ENCODE measurements around the gene TFDP1. TPM values are rescaled to one million over a fixed set of nuclear protein-coding genes. Genes with fewer than 3 reads are reported as not detected.

The TFDP1 gene
- total RNA-seq, 4 donors from 2014 or later, result 30.7 to 42.2 (median 32.1) TPM

DNA sequence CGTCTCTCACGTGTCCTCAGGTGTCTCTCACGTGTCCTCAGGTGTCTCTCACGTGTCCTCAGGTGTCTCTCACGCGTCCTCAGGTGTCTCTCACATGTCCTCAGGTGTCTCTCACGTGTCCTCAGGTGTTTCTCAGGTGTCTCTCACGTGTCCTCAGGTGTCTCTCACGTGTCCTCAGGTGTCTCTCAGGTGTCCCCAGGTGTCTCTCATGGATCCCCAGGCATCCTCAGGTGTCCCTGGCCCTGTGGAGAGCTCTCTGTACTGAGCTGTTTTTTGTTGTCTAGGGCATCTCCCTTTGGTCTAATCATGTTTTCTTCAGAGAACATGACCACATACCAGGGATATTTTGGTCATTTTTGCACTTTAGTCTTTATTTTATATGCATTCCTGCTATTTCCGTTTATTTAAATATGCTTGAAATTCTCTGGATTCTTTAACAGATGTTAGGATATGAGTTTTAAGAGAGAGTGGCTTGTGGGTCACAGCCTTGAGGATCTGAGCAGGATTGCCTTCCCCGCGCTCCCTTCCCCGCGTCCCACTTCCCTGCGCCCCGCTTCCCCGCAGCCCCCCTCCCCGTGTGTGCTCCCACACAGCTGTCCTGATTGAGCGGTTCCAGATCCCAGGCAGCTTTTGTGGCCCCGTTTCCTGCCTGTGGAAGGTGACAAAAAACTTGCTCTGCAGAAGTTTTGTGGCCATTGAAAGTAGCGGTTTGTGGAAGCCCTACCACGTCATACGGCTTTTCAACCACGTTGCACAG is 41.6 kb downstream of the TFDP1 start:
- 83% methylated on average over 24 of the region's 24 CpGs for WGBS
- Histone ChIP-seq H3K27me3 (no peaks in the 10 kb centered on the region), H3K4me3 (no peak overlapping the region), H3K27ac (replicated peaks in 1 of 4) (no peak overlapping the region), H3K9me3 (no peaks in the 10 kb centered on the region), H3K36me3 (peaks cover 0 to 42% (median 29%) of the 10 kb centered on the region in 4 donors), H3K4me1 (no peaks in the 10 kb centered on the region)
- no peak for DNase-seq (ENCODE audit: extremely low spot score)
- intact Hi-C loops (cut with DNase I), result no loop called here
- TF ChIP-seq, protein P1, sequence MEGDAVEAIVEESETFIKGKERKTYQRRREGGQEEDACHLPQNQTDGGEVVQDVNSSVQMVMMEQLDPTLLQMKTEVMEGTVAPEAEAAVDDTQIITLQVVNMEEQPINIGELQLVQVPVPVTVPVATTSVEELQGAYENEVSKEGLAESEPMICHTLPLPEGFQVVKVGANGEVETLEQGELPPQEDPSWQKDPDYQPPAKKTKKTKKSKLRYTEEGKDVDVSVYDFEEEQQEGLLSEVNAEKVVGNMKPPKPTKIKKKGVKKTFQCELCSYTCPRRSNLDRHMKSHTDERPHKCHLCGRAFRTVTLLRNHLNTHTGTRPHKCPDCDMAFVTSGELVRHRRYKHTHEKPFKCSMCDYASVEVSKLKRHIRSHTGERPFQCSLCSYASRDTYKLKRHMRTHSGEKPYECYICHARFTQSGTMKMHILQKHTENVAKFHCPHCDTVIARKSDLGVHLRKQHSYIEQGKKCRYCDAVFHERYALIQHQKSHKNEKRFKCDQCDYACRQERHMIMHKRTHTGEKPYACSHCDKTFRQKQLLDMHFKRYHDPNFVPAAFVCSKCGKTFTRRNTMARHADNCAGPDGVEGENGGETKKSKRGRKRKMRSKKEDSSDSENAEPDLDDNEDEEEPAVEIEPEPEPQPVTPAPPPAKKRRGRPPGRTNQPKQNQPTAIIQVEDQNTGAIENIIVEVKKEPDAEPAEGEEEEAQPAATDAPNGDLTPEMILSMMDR (IDR thresholded peaks at IDR 0.05), result no peak
- TF ChIP-seq POLR2AphosphoS5 (IDR thresholded peaks at IDR 0.05), result no peak
- no peak for TF ChIP-seq POLR2A (IDR thresholded peaks at IDR 0.05; ENCODE audit: low read depth)
- TF ChIP-seq EP300 (IDR thresholded peaks at IDR 0.05), result no peak

DNA sequence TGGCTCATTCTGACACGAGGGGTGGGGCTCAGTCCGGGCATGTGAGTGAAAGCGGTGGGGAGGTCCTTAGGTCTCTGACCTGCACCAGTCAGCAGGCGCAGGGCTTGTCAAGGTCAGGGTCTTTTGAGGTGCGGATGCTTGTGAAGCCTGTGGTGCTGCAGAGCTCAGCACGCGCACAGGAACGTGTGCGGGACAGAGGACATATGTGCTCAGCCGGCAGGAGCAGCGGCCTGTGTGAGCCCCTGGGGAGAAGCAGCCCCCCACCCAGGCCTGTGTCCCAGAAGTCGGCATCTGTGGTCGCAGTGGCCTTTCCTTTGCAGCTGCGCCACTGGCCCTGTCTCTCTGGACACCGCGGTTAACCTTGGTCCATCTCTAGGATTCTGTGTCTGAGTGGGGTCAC is 42.6 kb downstream of the TFDP1 start:
- no peak for DNase-seq (ENCODE audit: extremely low spot score)
- Histone ChIP-seq H3K4me1 (no peaks in the 10 kb centered on the region), H3K36me3 (peaks cover 0 to 52% (median 37%) of the 10 kb centered on the region in 4 donors), H3K4me3 (no peak overlapping the region), H3K27me3 (no peaks in the 10 kb centered on the region), H3K27ac (replicated peaks in 1 of 4) (no peak overlapping the region), H3K9me3 (no peaks in the 10 kb centered on the region)
- TF ChIP-seq POLR2A (IDR thresholded peaks at IDR 0.05; ENCODE audit: low read depth) (no peak), EP300 (IDR thresholded peaks at IDR 0.05) (no peak), POLR2AphosphoS5 (IDR thresholded peaks at IDR 0.05) (no peak)
- TF ChIP-seq, protein P1 (IDR thresholded peaks at IDR 0.05), result no peak
- intact Hi-C loops (cut with DNase I), result no loop called here
- WGBS, result 91% methylated on average over 12 of the region's 16 CpGs

DNA sequence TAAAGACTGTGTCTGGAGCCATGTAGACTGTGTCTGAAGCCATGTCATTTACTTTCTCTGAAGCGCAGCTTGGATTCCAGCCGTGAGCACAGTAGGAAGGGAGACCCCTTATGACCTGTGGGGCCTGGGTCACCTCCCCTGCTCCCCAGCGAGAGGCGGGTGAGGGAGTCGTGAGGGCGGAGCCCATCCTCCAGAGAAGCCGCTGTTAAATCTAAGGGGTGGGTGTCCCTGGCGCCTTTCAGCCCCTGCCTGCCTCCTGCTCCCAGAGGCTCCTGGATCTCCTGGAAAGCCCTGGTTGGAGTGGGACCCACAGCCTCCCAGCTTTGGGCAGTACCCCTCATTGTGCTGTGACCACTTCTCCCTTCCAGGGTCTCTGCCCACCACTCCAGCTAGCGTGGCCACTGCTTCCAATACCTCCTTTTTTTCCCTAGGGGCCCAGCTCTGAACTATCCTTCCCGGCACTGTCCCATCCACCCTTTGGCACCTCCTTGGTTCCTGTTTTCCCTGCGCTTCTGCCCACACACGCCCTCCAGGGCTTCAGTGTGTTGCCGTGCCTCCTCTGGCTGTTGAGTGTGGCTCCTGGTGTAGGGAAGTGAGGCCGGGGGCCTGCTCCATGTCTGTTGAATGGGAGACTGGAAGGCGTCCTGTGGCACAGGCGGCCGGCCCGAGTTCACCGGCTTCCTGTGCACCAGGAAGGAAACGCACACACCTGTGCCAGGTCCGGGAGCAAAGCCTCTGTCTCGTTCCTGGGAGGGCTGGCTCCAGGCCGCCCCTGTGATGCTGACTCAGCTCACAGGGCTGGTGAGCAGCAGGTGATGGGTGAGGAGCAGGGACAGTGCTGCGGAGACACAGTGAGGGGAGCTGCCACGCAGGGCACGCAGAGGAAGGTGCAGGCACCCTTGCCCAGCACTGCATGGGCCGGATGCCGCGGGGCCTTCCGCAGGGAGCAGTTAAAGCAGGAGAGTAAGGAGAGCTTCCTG is 44.0 kb downstream of the TFDP1 start:
- intact Hi-C loops (cut with DNase I), result no loop called here
- Histone ChIP-seq H3K27ac (replicated peaks in 1 of 4) (no peak overlapping the region), H3K27me3 (no peaks in the 10 kb centered on the region), H3K4me3 (no peak overlapping the region), H3K4me1 (no peaks in the 10 kb centered on the region), H3K9me3 (no peaks in the 10 kb centered on the region), H3K36me3 (peaks cover 4 to 56% (median 36%) of the 10 kb centered on the region in 4 donors)
- 83% methylated on average over 29 of the region's 30 CpGs for WGBS
- no peak for DNase-seq (ENCODE audit: extremely low spot score)
- TF ChIP-seq POLR2A (IDR thresholded peaks at IDR 0.05; ENCODE audit: low read depth) (no peak), EP300 (IDR thresholded peaks at IDR 0.05) (no peak), POLR2AphosphoS5 (IDR thresholded peaks at IDR 0.05) (no peak)
- TF ChIP-seq, protein P1 (IDR thresholded peaks at IDR 0.05), result no peak

DNA sequence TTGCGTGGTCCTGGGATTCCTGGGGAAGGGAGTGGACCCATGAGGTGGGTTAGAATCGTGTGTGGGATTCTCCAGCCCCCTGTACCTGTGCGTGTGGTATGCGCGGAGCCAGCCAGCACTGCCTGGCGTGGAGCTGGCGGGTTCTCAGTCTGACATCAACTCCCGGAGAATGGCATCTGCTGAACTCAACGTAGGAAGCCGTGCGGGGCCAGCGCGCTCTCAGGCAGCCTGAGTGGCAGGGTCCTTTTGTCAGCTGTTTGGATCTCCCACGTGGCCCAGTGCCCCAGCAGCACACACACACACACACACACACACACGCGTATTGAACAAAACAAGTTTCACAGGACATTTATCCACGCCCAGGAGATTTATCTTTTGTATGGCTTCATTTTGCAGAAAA is 45.3 kb downstream of the TFDP1 start:
- whole genome bisulfite sequencing, result 92% methylated on average over 8 of the region's 17 CpGs
- intact Hi-C loops (cut with DNase I), result no loop called here

More for the DNA sequence above, 45.3 kb downstream of the TFDP1 start:
- no peaks in the 10 kb centered on the region for H3K27me3 ChIP-seq
- no peak for DNase-seq (ENCODE audit: extremely low spot score)
- TF ChIP-seq, protein P1 (IDR thresholded peaks at IDR 0.05), result no peak
- no peak for TF ChIP-seq POLR2A (IDR thresholded peaks at IDR 0.05; ENCODE audit: low read depth)
- no peak for TF ChIP-seq POLR2AphosphoS5 (IDR thresholded peaks at IDR 0.05)
- no peak for TF ChIP-seq EP300 (IDR thresholded peaks at IDR 0.05)
- H3K4me3 ChIP-seq, result no peak overlapping the region
- H3K4me1 ChIP-seq, result no peaks in the 10 kb centered on the region
- no peak overlapping the region for H3K27ac ChIP-seq (replicated peaks in 1 of 4)
- H3K9me3 ChIP-seq, result no peaks in the 10 kb centered on the region
- peaks cover 4 to 59% (median 44%) of the 10 kb centered on the region in 4 donors for H3K36me3 ChIP-seq
